Left ventricle myocardium inferior (tissue), 1 donor: ENCODE measurements around the gene BPIFA3. TPM values are rescaled to one million over a fixed set of nuclear protein-coding genes. Genes with fewer than 3 reads are reported as not detected.

ENCODE experiments used
- DNase-seq: peaks from one replicate; pipeline ENCODE4 v3.0.0-alpha.2; 2020
- H3K27ac ChIP-seq: fragments of 200-600 bp; replicated peaks from 2 replicates; pipeline ENCODE4 v1.8.0; 2021
- H3K27me3 ChIP-seq: fragments of 200-600 bp; 2 replicates; pipeline ENCODE4 v1.8.0; 2021; ENCODE audit warnings: low read depth
- H3K36me3 ChIP-seq: fragments of 200-600 bp; 2 replicates; pipeline ENCODE4 v1.8.0; 2021
- H3K4me1 ChIP-seq: fragments of 200-600 bp; 2 replicates; pipeline ENCODE4 v1.8.0; 2021
- H3K4me3 ChIP-seq: fragments of 200-600 bp; 2 replicates; pipeline ENCODE4 v1.8.0; 2021; ENCODE audit warnings: mild to moderate bottlenecking, moderate library complexity
- H3K9me3 ChIP-seq: fragments of 200-600 bp; replicated peaks from 2 replicates; pipeline ENCODE4 v1.8.0; 2021
- intact Hi-C: fragments of 100-400 bp; cut with micrococcal nuclease; formaldehyde crosslinking; loops from one replicate; pipeline ENCODE4 v1.11.0; 2022
- total RNA-seq: library from RNA; stranded (reverse); fragmentation: NEBNext Ultra II Directional; extraction: Animal tissue kit (Norgen Biotek cat#: 25700); gene quantifications from one replicate; pipeline ENCODE4 v1.2.1, GENCODE V29; 2021
- TF ChIP-seq, protein P1 (sequence below): fragments of 200-600 bp; IDR thresholded peaks from 2 replicates; pipeline ENCODE4 v1.8.0; 2021; ENCODE audit warnings: antibody characterized with exemption, mild to moderate bottlenecking, borderline replicate concordance
- donor health status: DM: no; HTN: yes; CAD: no; lungs with severe emphysema.

BPIFA3 gene
- total RNA-seq, 1 donor from 2014 or later: not detected

- intact Hi-C loops: no loop called here
- no peaks in the 10 kb centered on the region for H3K4me1 ChIP-seq
- DNase-seq: no peak
- no peaks in the 10 kb centered on the region for H3K9me3 ChIP-seq
- H3K36me3 ChIP-seq: no peaks in the 10 kb centered on the region
- H3K27ac ChIP-seq: no peak overlapping the region
- H3K4me3 ChIP-seq: no peak overlapping the region
- H3K27me3 ChIP-seq: peaks cover 77% of the 10 kb centered on the region
- TF ChIP-seq, protein P1, sequence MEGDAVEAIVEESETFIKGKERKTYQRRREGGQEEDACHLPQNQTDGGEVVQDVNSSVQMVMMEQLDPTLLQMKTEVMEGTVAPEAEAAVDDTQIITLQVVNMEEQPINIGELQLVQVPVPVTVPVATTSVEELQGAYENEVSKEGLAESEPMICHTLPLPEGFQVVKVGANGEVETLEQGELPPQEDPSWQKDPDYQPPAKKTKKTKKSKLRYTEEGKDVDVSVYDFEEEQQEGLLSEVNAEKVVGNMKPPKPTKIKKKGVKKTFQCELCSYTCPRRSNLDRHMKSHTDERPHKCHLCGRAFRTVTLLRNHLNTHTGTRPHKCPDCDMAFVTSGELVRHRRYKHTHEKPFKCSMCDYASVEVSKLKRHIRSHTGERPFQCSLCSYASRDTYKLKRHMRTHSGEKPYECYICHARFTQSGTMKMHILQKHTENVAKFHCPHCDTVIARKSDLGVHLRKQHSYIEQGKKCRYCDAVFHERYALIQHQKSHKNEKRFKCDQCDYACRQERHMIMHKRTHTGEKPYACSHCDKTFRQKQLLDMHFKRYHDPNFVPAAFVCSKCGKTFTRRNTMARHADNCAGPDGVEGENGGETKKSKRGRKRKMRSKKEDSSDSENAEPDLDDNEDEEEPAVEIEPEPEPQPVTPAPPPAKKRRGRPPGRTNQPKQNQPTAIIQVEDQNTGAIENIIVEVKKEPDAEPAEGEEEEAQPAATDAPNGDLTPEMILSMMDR: no peak
Measured at GRCh38 chr20:33192912-33193501, 24.1 kb upstream of the BPIFA3 start.

DNA sequence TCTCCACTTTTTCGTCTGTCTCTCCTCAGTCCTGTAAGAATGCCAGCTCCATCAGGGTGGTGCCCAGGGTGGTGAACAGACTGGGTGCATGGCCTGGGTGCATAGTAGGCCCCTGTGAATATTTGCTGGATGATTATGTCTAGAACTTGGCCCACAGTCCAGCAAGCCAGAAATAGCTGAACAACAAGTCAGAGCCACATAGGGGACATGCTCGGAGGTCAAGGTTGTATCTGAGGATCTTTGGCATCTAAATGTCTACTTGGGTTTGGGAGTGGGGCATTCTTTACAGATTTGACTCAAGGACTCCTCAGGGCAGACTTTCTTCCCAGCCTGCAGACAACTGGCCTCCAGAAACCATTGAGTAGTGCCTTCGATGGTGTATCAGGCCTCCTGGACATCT, 18.1 kb upstream of the BPIFA3 start:
- DNase-seq: no peak
- no peaks in the 10 kb centered on the region for H3K4me1 ChIP-seq
- H3K27me3 ChIP-seq: peaks cover 80% of the 10 kb centered on the region
- intact Hi-C loops: no loop called here
- H3K36me3 ChIP-seq: no peaks in the 10 kb centered on the region
- no peak overlapping the region for H3K4me3 ChIP-seq
- no peaks in the 10 kb centered on the region for H3K9me3 ChIP-seq
- H3K27ac ChIP-seq: no peak overlapping the region
- TF ChIP-seq, protein P1: no peak

GRCh38 chr20:33202451-33202850, 14.7 kb upstream of the BPIFA3 start:
- no peaks in the 10 kb centered on the region for H3K4me1 ChIP-seq
- H3K9me3 ChIP-seq: no peaks in the 10 kb centered on the region
- DNase-seq: no peak
- peaks cover 86% of the 10 kb centered on the region for H3K27me3 ChIP-seq
- H3K36me3 ChIP-seq: no peaks in the 10 kb centered on the region
- intact Hi-C loops: no loop called here
- TF ChIP-seq, protein P1: no peak
- H3K27ac ChIP-seq: no peak overlapping the region
- no peak overlapping the region for H3K4me3 ChIP-seq

DNA sequence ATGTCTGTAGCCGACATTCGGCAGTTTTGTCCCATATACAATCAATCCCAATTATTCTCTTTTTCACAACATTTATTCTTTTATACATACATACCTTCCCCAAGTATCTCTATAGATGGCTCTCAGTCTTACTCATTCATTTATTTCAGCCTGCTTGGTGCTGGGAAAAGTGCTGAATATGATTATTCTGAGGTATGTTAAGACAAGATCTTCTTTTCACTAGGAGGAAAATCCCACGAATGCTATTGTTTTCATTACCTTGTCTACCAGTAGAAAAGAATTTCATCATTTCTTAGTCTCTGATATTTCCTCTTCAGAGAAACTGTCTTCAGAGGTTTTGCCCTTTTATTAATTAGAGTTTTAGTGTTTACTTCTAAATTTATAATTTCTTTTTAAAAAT, 13.7 kb upstream of the BPIFA3 start:
- no peaks in the 10 kb centered on the region for H3K4me1 ChIP-seq
- DNase-seq: no peak
- H3K36me3 ChIP-seq: no peaks in the 10 kb centered on the region
- no peak overlapping the region for H3K27ac ChIP-seq
- intact Hi-C loops: no loop called here
- no peak overlapping the region for H3K4me3 ChIP-seq
- TF ChIP-seq, protein P1: no peak
- peaks cover 86% of the 10 kb centered on the region for H3K27me3 ChIP-seq
- no peaks in the 10 kb centered on the region for H3K9me3 ChIP-seq

DNA sequence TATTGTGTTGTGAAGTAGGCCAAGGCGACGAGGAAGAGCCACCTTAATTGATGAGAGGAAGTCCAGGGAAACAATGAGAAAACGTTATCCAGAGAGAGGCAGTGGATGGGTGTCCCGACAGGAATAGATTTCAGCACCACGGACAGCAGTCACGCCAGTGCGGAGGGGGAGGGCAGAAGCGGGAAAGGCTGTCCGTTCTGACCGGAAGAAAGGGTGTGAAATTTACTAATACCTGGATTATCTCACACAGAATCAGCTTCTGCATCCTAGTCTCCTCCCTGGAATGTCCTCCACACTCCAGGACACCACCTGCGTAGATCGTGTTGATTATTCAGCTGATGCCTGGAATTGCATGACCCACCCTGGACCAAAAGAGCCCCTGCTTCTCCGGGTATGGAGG, 7.4 kb upstream of the BPIFA3 start:
- Histone ChIP-seq H3K36me3 (no peaks in the 10 kb centered on the region), H3K27me3 (peaks cover 75% of the 10 kb centered on the region), H3K9me3 (no peaks in the 10 kb centered on the region), H3K27ac (no peak overlapping the region), H3K4me1 (no peaks in the 10 kb centered on the region), H3K4me3 (no peak overlapping the region)
- intact Hi-C loops: no loop called here
- TF ChIP-seq, protein P1: no peak
- DNase-seq: peak; percentile 47
